Liver (tissue), 9 donors: ENCODE data around the gene IGSF8. TPM values are rescaled to one million over a fixed set of nuclear protein-coding genes. Genes with fewer than 3 reads are reported as not detected.

Experiments
- DNase-seq: peaks from one replicate; pipeline ENCODE4 v3.0.0-alpha.2; 2017; ENCODE audit warnings: low spot score
- H3K27ac ChIP-seq, 2 donors: one replicate each; pipeline ENCODE4 v1.7.0; 2013; ENCODE audit warnings: inconsistent platforms in 2 of 2, low read length in 2 of 2, control low read depth in 1 of 2, low read depth in 1 of 2, mild to moderate bottlenecking in 1 of 2
- H3K27me3 ChIP-seq, 4 donors: one replicate each; pipeline versions ENCODE4 v1.6.1 to v1.7.0; 2013; ENCODE audit warnings: low read length in 3 of 4, inconsistent platforms in 1 of 4, mild to moderate bottlenecking in 1 of 4, moderate library complexity in 1 of 4; ENCODE audit not compliant: control insufficient read depth in 4 of 4, insufficient read depth in 4 of 4
- H3K36me3 ChIP-seq, 4 donors: one replicate each; pipeline versions ENCODE4 v1.6.1 to v1.7.0; 2013; ENCODE audit warnings: low read length in 3 of 4, mild to moderate bottlenecking in 3 of 4, low read depth in 1 of 4, moderate library complexity in 1 of 4; ENCODE audit not compliant: control insufficient read depth in 4 of 4, insufficient read depth in 3 of 4
- H3K4me1 ChIP-seq, 4 donors: one replicate each; pipeline versions ENCODE4 v1.6.1 to v1.7.0; 2013; ENCODE audit warnings: low read length in 3 of 4, mild to moderate bottlenecking in 3 of 4, moderate library complexity in 1 of 4; ENCODE audit not compliant: control insufficient read depth in 4 of 4, insufficient read depth in 4 of 4
- H3K4me3 ChIP-seq, 3 donors: one replicate each; pipeline versions ENCODE4 v1.6.1 to v1.7.0; 2013; ENCODE audit warnings: low read length in 3 of 3, control low read depth in 1 of 3, low read depth in 1 of 3, mild to moderate bottlenecking in 1 of 3
- H3K9ac ChIP-seq, 2 donors: one replicate each; pipeline ENCODE4 v1.7.0; 2013; ENCODE audit warnings: low read length in 2 of 2, mild to moderate bottlenecking in 2 of 2, moderate library complexity in 2 of 2, control low read depth in 1 of 2, low read depth in 1 of 2
- H3K9me3 ChIP-seq, 4 donors: one replicate each; pipeline versions ENCODE4 v1.6.1 to v1.7.0; 2013; ENCODE audit warnings: low read length in 3 of 4; ENCODE audit not compliant: control insufficient read depth in 4 of 4
- EGR1 ChIP-seq, 2 donors: IDR thresholded peaks; 2 replicates each; pipeline ENCODE4 v1.6.1; 2016 to 2018; ENCODE audit warnings: antibody characterized with exemption in 2 of 2, low read depth in 2 of 2
- HNF4G ChIP-seq: IDR thresholded peaks from 2 replicates; pipeline ENCODE4 v1.6.1; 2016; ENCODE audit warnings: antibody characterized with exemption
- TAF1 ChIP-seq: conservative IDR thresholded peaks from 2 replicates; pipeline ENCODE4 v1.6.1; 2016; ENCODE audit warnings: antibody characterized with exemption, mild to moderate bottlenecking
- polyA plus RNA-seq, 2 donors: library from polyadenylated mRNA; stranded (reverse) in 1 of 2; unstranded in 1 of 2; fragments of 200-250 nt in 1 of 2; fragments of >200 nt in 1 of 2; fragmentation: Nextera tagmentation in 1 of 2; extraction: Ambion mirVana in 1 of 2; gene quantifications; one replicate each; pipeline versions ENCODE4 v1.2.1 to v1.2.3, GENCODE V29; 2013 to 2015
- total RNA-seq, 2 donors: library from RNA; depleted of rRNA; stranded (reverse); fragments of >200 nt; gene quantifications; one replicate each; pipeline ENCODE4 v1.2.3, GENCODE V29; 2014
- donor health status: healthy.
- donor health status: healthy.
- donor health status: healthy.
- donor health status: healthy.
- donor health status: healthy.

Gene IGSF8
- total and polyA plus RNA-seq, 4 donors, result 9.8 to 24.3 (median 20.3) TPM

DNA sequence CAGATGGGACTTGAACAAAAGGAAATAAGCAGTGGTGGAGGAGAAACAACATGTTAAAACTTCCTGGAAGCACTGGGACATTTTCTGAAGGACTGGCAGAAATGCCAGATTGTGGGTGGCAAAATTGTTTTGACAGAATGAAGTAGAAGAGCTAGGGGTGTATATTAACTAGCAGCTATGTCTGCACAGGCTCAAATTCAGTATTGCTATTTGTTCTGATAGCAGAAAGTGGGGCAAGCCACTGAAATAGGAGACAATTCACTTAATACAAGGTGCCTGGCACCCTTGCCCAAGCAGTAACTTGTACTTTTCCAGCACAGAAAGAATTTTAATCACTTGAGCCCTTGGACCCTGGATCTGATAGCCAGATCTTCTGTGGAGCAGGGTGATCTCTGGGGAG is 54.9 kb downstream of the IGSF8 start:
- peaks cover 0 to 15% (median 5%) of the 10 kb centered on the region in 4 donors for H3K4me1 ChIP-seq
- no peak for DNase-seq
- H3K9me3 ChIP-seq, result no peaks in the 10 kb centered on the region
- no peaks in the 10 kb centered on the region for H3K36me3 ChIP-seq
- H3K27ac ChIP-seq, result no peak overlapping the region
- no peak overlapping the region for H3K4me3 ChIP-seq
- no peak overlapping the region for H3K9ac ChIP-seq
- TF ChIP-seq EGR1 (IDR thresholded peaks at IDR 0.05; ENCODE audit: low read depth in 2 of 2) (no peak), HNF4G (no peak), TAF1 (no peak)
- H3K27me3 ChIP-seq, result no peaks in the 10 kb centered on the region

Other genes starting within 250 kb of the IGSF8 start
- under 1 TPM in 1 of 2 donors, not detected in 1; 0.08 TPM for gene VSIG8, start 236.0 kb downstream of the IGSF8 start, total RNA-seq
- not detected for gene VSIG8, start 236.0 kb downstream of the IGSF8 start, polyA plus RNA-seq
- gene CFAP45, start 198.5 kb downstream of the IGSF8 start, total RNA-seq, result not detected
- under 1 TPM; 0.03 to 0.24 TPM for gene CFAP45, start 198.5 kb downstream of the IGSF8 start, polyA plus RNA-seq
- gene TAGLN2, start 173.1 kb downstream of the IGSF8 start, total RNA-seq, result 10 to 100 TPM; 46.4 to 81.8 TPM
- gene TAGLN2, start 173.1 kb downstream of the IGSF8 start, polyA plus RNA-seq, result 100 to 1,000 TPM in 1 of 2 donors, 10 to 100 TPM in 1; 77.8 to 113 TPM
- gene IGSF9, start 153.0 kb downstream of the IGSF8 start, total RNA-seq, result 10 to 100 TPM in 1 of 2 donors, under 1 TPM in 1; 0.14 to 18.2 TPM
- 10 to 100 TPM; 14.0 to 21.3 TPM for gene IGSF9, start 153.0 kb downstream of the IGSF8 start, polyA plus RNA-seq
- under 1 TPM in 1 of 2 donors, not detected in 1; 0.25 TPM for gene SLAMF9, start 144.4 kb downstream of the IGSF8 start, total RNA-seq
- under 1 TPM; 0.64 to 0.68 TPM for gene SLAMF9, start 144.4 kb downstream of the IGSF8 start, polyA plus RNA-seq
- 1 to 10 TPM; 3.5 to 3.8 TPM for gene PIGM, start 66.6 kb downstream of the IGSF8 start, total RNA-seq
- gene PIGM, start 66.6 kb downstream of the IGSF8 start, polyA plus RNA-seq, result 1 to 10 TPM; 2.9 to 4.2 TPM
- gene KCNJ10, start 28.5 kb downstream of the IGSF8 start, total RNA-seq, result 1 to 10 TPM in 1 of 2 donors, under 1 TPM in 1; 0.50 to 1.6 TPM
- under 1 TPM; 0.48 to 0.53 TPM for gene KCNJ10, start 28.5 kb downstream of the IGSF8 start, polyA plus RNA-seq
- not detected for gene KCNJ9, start 17.1 kb downstream of the IGSF8 start, total RNA-seq
- gene KCNJ9, start 17.1 kb downstream of the IGSF8 start, polyA plus RNA-seq, result not detected
- 1 to 10 TPM in 1 of 2 donors, under 1 TPM in 1; 0.09 to 1.5 TPM for gene ATP1A2, start 17.1 kb upstream of the IGSF8 start, total RNA-seq
- under 1 TPM; 0.21 to 0.37 TPM for gene ATP1A2, start 17.1 kb upstream of the IGSF8 start, polyA plus RNA-seq
- not detected for gene ATP1A4, start 53.0 kb upstream of the IGSF8 start, total RNA-seq
- gene ATP1A4, start 53.0 kb upstream of the IGSF8 start, polyA plus RNA-seq, result not detected
- gene CASQ1, start 92.0 kb upstream of the IGSF8 start, total RNA-seq, result not detected
- gene CASQ1, start 92.0 kb upstream of the IGSF8 start, polyA plus RNA-seq, result not detected
- gene PEA15, start 106.8 kb upstream of the IGSF8 start, total RNA-seq, result 10 to 100 TPM; 10.3 to 11.9 TPM
- gene PEA15, start 106.8 kb upstream of the IGSF8 start, polyA plus RNA-seq, result 10 to 100 TPM in 1 of 2 donors, 1 to 10 TPM in 1; 8.1 to 44.5 TPM
- 100 to 1,000 TPM in 1 of 2 donors, 10 to 100 TPM in 1; 80.3 to 199 TPM for gene DCAF8, start 163.9 kb upstream of the IGSF8 start, total RNA-seq
- gene DCAF8, start 163.9 kb upstream of the IGSF8 start, polyA plus RNA-seq, result 100 to 1,000 TPM in 1 of 2 donors, 10 to 100 TPM in 1; 84.5 to 120 TPM
- gene PEX19, start 186.5 kb upstream of the IGSF8 start, total RNA-seq, result 10 to 100 TPM; 24.8 to 73.9 TPM
- gene PEX19, start 186.5 kb upstream of the IGSF8 start, polyA plus RNA-seq, result 10 to 100 TPM; 33.3 to 54.1 TPM
- 100 to 1,000 TPM in 1 of 2 donors, 10 to 100 TPM in 1; 92.7 to 145 TPM for gene COPA, start 244.6 kb upstream of the IGSF8 start, total RNA-seq
- gene COPA, start 244.6 kb upstream of the IGSF8 start, polyA plus RNA-seq, result 10 to 100 TPM; 46.8 to 59.1 TPM
- 10 to 100 TPM; 36.1 to 44.6 TPM for gene NCSTN, start 244.8 kb upstream of the IGSF8 start, total RNA-seq
- gene NCSTN, start 244.8 kb upstream of the IGSF8 start, polyA plus RNA-seq, result 10 to 100 TPM; 32.2 to 39.0 TPM